GM18951 (cell line): ENCODE results near the gene PARP4.
"Not testable (repeated sequence)": the region's sequence is repeated elsewhere in the genome, so short reads cannot be mapped to it uniquely, and the experiment has no call there.

Source experiments
- POLR2A ChIP-seq: IDR thresholded peaks from 4 replicates; pipeline ENCODE4 v1.6.1; 2011; ENCODE audit warnings: mild to moderate bottlenecking; ENCODE audit not compliant: insufficient read length, insufficient read depth; ENCODE audit errors: extremely low read depth
- in situ Hi-C: fragments of 300-500 bp; cut with MboI; formaldehyde crosslinking; loops from one replicate; pipeline ENCODE4 v1.12.0; 2022; ENCODE audit warnings: low sequenced_read_pairs, mixed read lengths, inconsistent platforms; ENCODE audit not compliant: unreplicated experiment

Gene PARP4

DNA sequence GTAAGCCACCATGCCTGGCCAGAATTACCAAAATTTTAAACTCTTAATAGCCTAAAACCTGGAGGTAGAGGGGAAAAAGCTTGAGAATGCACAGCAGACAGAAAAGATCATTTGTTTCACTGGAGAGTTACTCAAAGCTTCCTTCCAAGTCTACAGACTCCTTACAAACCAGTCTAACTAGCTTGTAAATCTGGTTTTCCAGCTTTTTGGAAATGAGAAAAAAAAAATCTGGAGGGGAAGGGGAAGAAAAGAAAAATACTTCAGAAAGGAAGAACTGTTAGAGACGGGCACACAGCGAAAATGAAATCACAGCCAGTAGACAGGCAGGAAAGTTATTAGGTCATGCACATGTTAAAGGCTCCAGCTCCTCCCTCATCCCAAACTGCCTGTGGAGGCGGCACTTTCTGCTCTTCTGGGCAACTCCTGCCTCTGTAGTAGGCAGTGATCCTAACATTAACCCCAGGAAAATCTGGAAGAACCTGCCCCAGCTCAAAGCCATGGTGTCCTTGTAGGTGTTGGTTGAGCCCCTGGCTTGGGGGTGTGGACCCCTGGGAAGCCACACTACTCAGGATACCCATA lies 17.3 kb downstream of the PARP4 start:
- no peak for TF ChIP-seq POLR2A
- in situ Hi-C loops: no loop called here

DNA sequence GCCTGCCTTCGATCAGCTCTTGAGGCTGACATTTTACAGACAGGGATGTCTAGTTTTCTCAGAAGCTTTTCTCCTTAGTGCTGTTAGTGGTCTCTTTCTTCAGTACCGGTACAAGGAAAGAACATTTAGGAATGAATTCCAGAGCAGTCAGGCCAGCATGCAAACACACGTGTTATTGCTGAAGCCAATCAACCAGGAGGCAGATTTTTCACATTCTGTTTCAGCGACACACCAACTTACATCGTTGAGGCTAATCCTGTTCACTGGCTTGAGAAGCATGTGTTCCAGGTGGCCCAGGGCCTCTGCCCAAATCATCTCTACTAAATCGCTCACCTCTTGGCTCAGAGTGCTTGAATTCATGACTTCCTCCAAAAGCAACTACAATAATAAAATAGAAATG lies 19.2 kb downstream of the PARP4 start:
- no peak for TF ChIP-seq POLR2A
- in situ Hi-C loops: no loop called here

DNA sequence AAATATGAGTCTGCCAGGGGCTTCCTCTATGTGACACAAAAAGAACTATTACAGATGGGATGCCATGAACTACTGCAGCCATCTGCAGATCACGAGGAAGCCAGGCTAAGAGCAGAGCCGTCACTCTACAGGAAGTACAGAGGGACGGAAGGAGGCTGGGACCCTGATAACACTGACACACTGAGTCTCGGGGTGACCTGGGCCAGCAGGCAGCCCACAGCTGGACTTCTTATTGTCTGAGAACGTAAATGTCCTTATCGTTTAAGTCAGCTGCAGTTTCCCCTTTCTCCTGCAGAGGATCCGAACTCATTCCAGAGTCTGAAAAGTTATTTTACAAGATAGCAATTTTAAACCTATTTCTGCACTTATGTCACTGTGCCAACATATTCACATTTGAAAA lies 20.7 kb downstream of the PARP4 start:
- no peak for TF ChIP-seq POLR2A
- in situ Hi-C loops: no loop called here

DNA sequence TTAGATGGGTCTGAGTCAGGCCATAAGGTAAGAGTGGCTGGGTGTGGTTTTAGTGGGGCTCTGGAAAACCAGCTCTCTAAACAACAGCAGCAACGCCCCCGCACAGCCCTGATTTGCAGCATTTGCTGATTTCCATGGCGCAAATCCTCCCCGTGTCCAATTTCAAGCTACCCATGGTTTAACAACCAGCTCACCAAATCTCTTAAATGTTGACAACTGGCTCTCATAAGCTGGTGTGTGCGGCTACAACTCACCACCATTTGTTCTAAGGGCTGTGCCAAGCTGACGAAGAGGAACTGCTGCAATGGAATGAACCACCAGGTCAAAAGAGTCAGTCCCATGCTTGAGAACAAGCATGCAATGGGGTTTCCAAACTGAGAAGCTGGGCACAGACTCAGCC lies 22.9 kb downstream of the PARP4 start:
- TF ChIP-seq POLR2A: no peak
- in situ Hi-C loops: no loop called here

DNA sequence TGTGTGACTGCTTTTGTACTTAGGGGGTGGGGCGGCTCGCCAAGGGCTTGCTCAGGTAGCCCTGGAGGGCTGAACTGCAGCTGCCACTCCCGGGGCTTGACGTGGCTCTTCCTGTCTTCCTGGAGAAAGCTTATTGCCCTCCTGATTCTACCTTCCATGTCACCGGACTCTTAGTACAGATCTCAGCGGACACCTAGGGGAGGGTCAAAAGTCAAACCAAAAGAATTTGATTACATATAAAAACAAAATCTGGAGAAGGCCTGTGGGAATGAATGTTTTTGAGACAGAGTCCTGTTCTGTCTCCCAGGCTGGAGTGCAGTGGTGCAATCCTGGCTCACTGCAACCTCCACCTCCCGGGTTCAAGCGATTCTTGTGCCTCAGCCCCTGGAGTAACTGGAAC lies 24.5 kb downstream of the PARP4 start:
- in situ Hi-C loops: not testable (repeated sequence)

DNA sequence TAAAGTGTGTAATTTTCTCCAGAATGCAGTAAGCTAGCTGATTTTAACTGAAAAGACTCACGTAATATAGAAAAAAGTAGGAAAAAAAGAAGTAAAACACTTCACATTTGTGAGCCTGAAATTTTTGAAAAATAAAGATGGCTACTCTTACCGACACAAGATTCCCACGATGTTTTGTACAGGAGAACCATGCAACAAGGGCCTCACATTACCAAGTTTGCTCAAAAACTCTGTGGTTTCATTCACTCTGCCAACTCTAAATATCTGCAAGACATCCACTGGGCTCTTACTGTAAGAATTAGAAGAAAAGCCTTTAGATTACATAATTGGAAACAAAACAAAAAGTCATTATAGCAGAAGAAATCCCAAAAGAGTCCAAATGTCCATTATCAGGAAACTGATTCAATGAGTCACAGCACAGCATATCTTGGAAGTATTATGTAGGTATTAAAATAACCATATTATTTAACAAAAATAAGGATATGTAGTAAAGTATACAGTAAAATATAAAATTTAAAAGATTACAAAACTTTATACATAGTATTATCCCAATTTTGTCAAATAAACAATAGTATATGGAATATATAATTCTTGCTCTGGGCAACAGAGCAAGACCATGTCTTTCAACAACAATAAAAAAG lies 26.4 kb downstream of the PARP4 start:
- in situ Hi-C loops: not testable (repeated sequence)

DNA sequence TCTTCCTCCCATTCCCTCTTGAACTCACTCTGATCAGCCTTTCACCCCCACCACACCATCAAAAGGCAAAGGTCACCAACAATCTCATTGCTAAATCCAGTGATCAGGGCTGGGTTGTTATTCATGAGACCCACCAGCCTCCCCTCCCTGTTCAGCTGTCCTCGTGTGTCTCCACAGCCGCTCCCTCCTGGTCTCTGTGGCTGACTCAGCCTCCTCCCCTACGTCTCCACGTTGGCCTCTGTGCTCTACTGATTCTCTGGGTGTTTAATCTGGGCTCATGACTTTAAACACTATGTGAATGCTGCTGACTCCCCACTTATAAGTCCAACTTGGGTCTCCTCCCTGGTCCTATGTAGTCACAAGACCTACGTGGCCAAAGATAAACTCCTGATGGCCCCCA lies 38.9 kb downstream of the PARP4 start:
- no peak for TF ChIP-seq POLR2A
- in situ Hi-C loops: no loop called here

DNA sequence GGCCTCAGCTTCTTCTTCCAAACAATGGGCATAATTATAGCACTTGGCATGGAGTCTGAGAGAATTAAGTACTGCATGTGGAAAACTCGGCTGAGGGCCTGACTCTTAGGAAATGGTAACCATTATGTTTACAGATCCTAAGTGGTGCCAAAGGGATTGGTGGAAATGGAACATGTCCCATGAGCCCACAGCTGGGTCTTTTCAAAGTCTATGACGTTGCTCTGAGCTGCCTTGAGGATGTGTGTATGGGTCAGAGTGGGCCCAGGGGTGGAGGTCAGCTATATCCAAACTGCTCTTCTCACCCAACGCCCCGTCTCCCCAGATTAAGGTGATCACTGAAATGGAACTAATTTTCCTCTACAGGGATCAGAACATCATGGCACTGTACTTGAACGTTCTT lies 40.4 kb downstream of the PARP4 start:
- in situ Hi-C loops: not testable (repeated sequence)

DNA sequence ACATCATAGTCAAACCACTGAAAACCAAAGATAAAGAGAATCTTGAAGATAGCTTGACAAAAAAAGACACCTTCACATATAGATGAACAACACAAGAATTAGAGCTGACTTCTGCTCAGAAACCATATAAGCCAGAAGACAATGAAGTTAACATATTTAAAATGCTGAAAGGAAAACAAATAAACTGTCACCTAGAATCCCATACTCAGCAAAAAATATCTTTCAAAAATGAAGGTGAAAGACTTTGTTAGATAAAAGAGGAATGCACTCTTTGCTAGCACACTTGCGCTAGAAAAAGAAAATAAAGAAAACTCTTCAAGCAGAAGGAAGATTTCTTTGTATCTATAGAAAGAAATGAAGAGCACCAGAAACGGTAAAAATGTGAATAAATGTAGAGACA lies 49.5 kb downstream of the PARP4 start:
- in situ Hi-C loops: no loop called here
- TF ChIP-seq POLR2A: no peak

DNA sequence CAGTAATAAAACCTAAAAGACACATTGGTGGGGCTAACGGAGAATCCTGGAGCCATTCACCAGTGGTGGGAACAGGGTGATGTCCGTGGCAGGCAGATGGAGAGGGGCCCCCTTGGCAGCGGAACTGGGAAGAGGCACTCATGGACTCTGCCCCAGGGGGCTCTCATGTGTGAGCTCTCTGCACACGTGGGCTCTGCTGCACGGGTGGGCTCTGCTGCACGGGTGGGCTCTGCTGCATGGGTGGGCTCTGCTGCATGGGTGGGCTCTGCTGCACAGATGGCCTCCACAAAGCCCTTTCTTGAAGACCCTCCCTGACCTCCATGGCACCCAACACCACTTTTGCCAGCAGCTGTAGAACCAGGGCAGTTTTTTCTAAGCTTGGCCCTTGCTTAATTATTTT lies 52.3 kb downstream of the PARP4 start:
- in situ Hi-C loops: no loop called here
- no peak for TF ChIP-seq POLR2A

DNA sequence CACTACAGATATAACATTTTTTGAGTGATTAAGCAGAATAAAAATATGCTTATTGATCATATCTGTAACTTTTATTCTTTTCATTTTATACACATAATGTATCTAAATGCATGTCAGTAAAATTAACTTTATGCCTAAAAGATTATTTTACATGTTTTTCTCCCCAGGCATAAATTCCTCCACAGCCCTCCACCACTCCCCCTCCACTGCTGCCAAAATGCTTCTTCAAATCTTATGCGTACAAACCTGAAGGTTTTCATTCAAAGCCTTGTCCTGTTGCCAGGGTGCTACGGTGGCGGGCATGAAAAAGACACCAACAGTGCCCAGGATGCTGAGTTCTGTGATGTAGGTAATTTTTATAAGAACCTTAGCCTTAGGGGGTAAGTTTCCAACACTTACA lies 52.9 kb downstream of the PARP4 start:
- in situ Hi-C loops: no loop called here
- TF ChIP-seq POLR2A: no peak

DNA sequence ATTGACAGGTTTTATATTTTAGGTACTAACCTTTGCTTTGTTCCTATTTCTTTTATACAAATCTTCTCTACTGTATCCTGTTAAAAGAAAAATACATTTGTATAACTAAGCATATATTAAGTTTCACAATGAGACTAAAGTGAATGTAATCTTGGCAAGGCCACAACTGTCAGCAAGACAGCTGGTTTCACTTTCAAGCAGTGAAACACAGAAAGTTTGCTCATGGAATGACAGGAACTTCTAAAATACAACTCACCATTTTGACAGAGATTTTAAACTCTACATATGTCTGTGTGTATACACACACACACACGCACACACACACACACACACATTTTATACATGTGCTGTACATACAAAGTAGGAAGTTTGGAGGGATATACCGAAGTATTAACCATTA lies 53.3 kb downstream of the PARP4 start:
- in situ Hi-C loops: no loop called here

DNA sequence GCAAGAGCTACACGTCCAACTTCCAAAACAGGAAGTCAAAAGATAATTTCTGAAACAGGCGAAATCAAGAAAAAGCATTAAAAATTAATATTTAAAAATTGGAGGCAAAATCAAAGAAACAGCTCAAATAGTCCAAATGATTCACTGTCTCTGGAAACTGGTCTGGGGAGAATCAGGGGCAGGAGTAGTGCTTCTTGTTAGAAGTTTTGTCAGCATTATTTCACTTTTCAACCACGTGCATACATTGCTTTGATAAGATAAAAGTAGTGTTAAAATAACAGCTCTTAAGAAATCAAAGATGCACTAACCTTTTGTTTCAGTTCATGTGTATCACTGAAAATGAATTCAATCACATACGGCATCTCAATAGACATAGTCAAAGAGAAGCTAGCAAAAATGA lies 53.8 kb downstream of the PARP4 start:
- TF ChIP-seq POLR2A: no peak
- in situ Hi-C loops: no loop called here

More for the DNA sequence above, 53.3 kb downstream of the PARP4 start:
- no peak for TF ChIP-seq POLR2A

DNA sequence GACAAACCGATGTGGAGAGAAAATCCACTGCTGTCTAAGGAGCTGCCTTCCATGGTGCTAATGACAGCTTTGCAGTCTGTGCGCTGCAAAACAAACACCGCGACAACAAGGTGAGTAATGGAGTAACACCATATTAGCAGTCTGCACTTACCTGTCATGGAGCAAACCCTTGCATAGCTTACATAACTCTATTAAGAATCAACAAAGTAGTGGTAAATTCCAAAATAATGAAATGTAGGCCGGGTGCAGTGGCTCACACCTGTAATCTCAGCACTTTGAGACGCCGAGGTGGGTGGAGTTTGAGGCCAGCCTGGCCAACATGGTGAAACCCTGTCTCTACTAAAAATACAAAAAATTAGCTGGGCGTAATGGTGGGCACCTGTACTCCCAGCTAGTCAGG lies 56.2 kb downstream of the PARP4 start:
- in situ Hi-C loops: no loop called here
- no peak for TF ChIP-seq POLR2A

DNA sequence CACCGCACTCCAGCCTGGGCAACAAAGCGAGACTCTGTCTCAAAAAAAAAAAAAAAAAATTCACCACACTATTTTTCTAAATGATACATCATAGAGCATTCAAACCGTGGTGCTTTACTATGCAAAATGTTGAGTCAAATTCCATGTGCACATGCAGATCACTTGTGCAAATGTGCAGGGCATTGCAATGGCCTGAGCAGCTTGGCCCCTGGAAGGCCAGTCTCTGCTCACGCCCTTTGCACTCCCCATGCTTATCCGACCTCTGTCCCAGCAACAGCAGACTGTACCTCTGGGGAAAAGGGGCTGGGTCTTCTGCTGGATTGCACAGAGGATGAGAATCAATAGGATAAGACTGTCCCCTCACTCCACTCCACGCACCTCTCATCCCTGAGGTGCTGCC lies 58.5 kb downstream of the PARP4 start:
- TF ChIP-seq POLR2A: no peak
- in situ Hi-C loops: no loop called here
